PC-3 (cell line): ENCODE measurements around the gene NAA25. TPM values are rescaled to one million over a fixed set of nuclear protein-coding genes. Genes with fewer than 3 reads are reported as not detected.

Experiments used
- ATAC-seq: fragments of 200-7000 bp; cut with Tn5 transposase; 2 replicates; pipeline ENCODE4 v1.9.1; 2020; ENCODE audit warnings: mild to moderate bottlenecking, moderate library complexity
- BruUV-seq: library from RNA; stranded (reverse); fragments of 400-500 nt; replicated peaks from 2 replicates; lab custom pipeline; 2021; lab: Mats Ljungman, UMichigan
- CTCF ChIA-PET: fragments of 300-600 bp; sonication (Branson Sonifier 250); formaldehyde crosslinking; loops from one replicate; lab custom pipeline; 2022; ENCODE audit warnings: antibody characterized with exemption; lab: Charles Lee
- POLR2A ChIA-PET: fragments of 300-600 bp; sonication (Branson Sonifier 250); formaldehyde crosslinking; loops from one replicate; lab custom pipeline; 2022; ENCODE audit warnings: antibody characterized with exemption; ENCODE audit not compliant: unreplicated experiment; lab: Charles Lee
- DNase-seq: peaks from one replicate; pipeline ENCODE4 v3.0.0-alpha.2; 2015
- H2AFZ ChIP-seq: fragments of 300-600 bp; sonication (generic); 2 replicates; pipeline ENCODE4 v1.6.0; 2016; ENCODE audit warnings: antibody characterized with exemption, low read length
- H3F3A ChIP-seq: fragments of 300-600 bp; sonication (generic); one replicate; pipeline ENCODE4 v1.6.0; 2017; ENCODE audit warnings: antibody characterized with exemption, low read length, control low read depth, mild to moderate bottlenecking; ENCODE audit not compliant: unreplicated experiment
- H3K27ac ChIP-seq: fragments of 300-600 bp; sonication (generic); 2 replicates; pipeline ENCODE4 v1.5.1; 2016; ENCODE audit warnings: mild to moderate bottlenecking, low read length
- H3K27me3 ChIP-seq: fragments of 300-600 bp; sonication (generic); 2 replicates; pipeline ENCODE4 v1.6.1; 2016; ENCODE audit warnings: low read length, mixed read lengths
- H3K36me3 ChIP-seq: fragments of 300-600 bp; sonication (generic); 2 replicates; pipeline ENCODE4 v1.6.1; 2016; ENCODE audit warnings: low read depth, mixed run types, low read length, mixed read lengths
- H3K4me1 ChIP-seq: fragments of 300-600 bp; sonication (generic); 2 replicates; pipeline ENCODE4 v1.5.1; 2016; ENCODE audit warnings: low read length; ENCODE audit not compliant: insufficient read depth
- H3K4me2 ChIP-seq: fragments of 300-600 bp; sonication (generic); 2 replicates; pipeline ENCODE4 v1.6.0; 2016; ENCODE audit warnings: low read length
- H3K4me3 ChIP-seq: fragments of 300-600 bp; sonication (generic); 2 replicates; pipeline ENCODE4 v1.5.1; 2016; ENCODE audit warnings: mild to moderate bottlenecking, low read length, mixed read lengths
- H3K79me2 ChIP-seq: fragments of 300-600 bp; sonication (generic); 2 replicates; pipeline ENCODE4 v1.6.1; 2017; ENCODE audit warnings: low read length, mixed read lengths
- H3K9ac ChIP-seq: fragments of 300-600 bp; sonication (generic); 2 replicates; pipeline ENCODE4 v1.6.0; 2016; ENCODE audit warnings: mild to moderate bottlenecking, low read length
- H3K9me2 ChIP-seq: fragments of 300-600 bp; sonication (generic); replicated peaks from 2 replicates; pipeline ENCODE4 v1.6.1; 2016; ENCODE audit warnings: mixed run types, low read length, mixed read lengths
- H3K9me3 ChIP-seq: fragments of 300-600 bp; sonication (generic); 2 replicates; pipeline ENCODE4 v1.6.1; 2016; ENCODE audit warnings: low read length, mixed read lengths
- H4K20me1 ChIP-seq: fragments of 300-600 bp; sonication (generic); 2 replicates; pipeline ENCODE4 v1.6.1; 2016; ENCODE audit warnings: low read length, mixed read lengths
- CTCF ChIP-seq: fragments of 300-600 bp; sonication (generic); conservative IDR thresholded peaks from 2 replicates; pipeline ENCODE4 v1.5.1; 2017; ENCODE audit warnings: antibody characterized with exemption, low read depth, mild to moderate bottlenecking, low read length
- EZH2 ChIP-seq: fragments of 300-600 bp; sonication (generic); IDR thresholded peaks from one replicate; pipeline ENCODE4 v1.6.1; 2017; ENCODE audit warnings: antibody characterized with exemption, mild to moderate bottlenecking, low read length; ENCODE audit not compliant: unreplicated experiment
- EZH2phosphoT487 ChIP-seq: fragments of 300-600 bp; sonication (generic); IDR thresholded peaks from 2 replicates; pipeline ENCODE4 v1.6.1; 2018; ENCODE audit warnings: mild to moderate bottlenecking, antibody characterized with exemption, low read length, borderline replicate concordance
- intact Hi-C: fragments of 100-400 bp; cut with micrococcal nuclease; formaldehyde crosslinking; loops from 2 replicates; pipeline ENCODE4 v1.9.0; 2023
- total RNA-seq: library from RNA; depleted of rRNA; stranded (reverse); fragments of >200 nt; gene quantifications from 2 replicates; pipeline ENCODE4 v1.2.3, GENCODE V29; 2014

The NAA25 gene
- total RNA-seq, 1 experiment from 2014 or later: 33.3 TPM

- Histone ChIP-seq H3K4me2 (no peak overlapping the region), H3K4me3 (no peak overlapping the region), H3F3A (no peaks in the 10 kb centered on the region), H2AFZ (no peak overlapping the region), H3K36me3 (no peaks in the 10 kb centered on the region), H3K4me1 (no peaks in the 10 kb centered on the region), H3K27me3 (no peaks in the 10 kb centered on the region), H3K79me2 (no peaks in the 10 kb centered on the region), H3K27ac (no peak overlapping the region), H3K9ac (no peak overlapping the region), H4K20me1 (no peaks in the 10 kb centered on the region), H3K9me2 (no peaks in the 10 kb centered on the region), H3K9me3 (no peaks in the 10 kb centered on the region)
- ATAC-seq (peak; percentile 18; the same call in 1 of the 2 replicates), DNase-seq (peak; percentile 17)
- intact Hi-C loops: no loop called here
- no TSS peak for BruUV-seq
- POLR2A ChIA-PET: interaction anchor here (0.7 kb wide), 1 partner anchor 27 kb away, joined by 5 read pairs; no protein-coding TSS in a partner anchor
- TF ChIP-seq CTCF (no peak), EZH2 (no peak), EZH2phosphoT487 (no peak)
- CTCF ChIA-PET: no interaction called here
Observed at GRCh38 chr12:111981987-111982386, 126.6 kb downstream of the NAA25 start.

- H3K27ac ChIP-seq: no peak overlapping the region
- H3K9me2 ChIP-seq: no peaks in the 10 kb centered on the region
- no peak overlapping the region for H3K4me3 ChIP-seq
- BruUV-seq: no TSS peak
- no peaks in the 10 kb centered on the region for H3K36me3 ChIP-seq
- H2AFZ ChIP-seq: no peak overlapping the region
- no peak for DNase-seq
- POLR2A ChIA-PET: no interaction called here
- no peak for ATAC-seq
- H3K27me3 ChIP-seq: no peaks in the 10 kb centered on the region
- intact Hi-C loops: no loop called here
- no peaks in the 10 kb centered on the region for H3K9me3 ChIP-seq
- H4K20me1 ChIP-seq: no peaks in the 10 kb centered on the region
- no peaks in the 10 kb centered on the region for H3F3A ChIP-seq
- no peak for TF ChIP-seq CTCF
- no peak for TF ChIP-seq EZH2phosphoT487
- no peak for TF ChIP-seq EZH2
- H3K79me2 ChIP-seq: no peaks in the 10 kb centered on the region
- no peaks in the 10 kb centered on the region for H3K4me1 ChIP-seq
- no peak overlapping the region for H3K4me2 ChIP-seq
- no peak overlapping the region for H3K9ac ChIP-seq
- CTCF ChIA-PET: no interaction called here
Observed at GRCh38 chr12:111980598-111980997, 128.0 kb downstream of the NAA25 start.

- no peak for DNase-seq
- ChIA-PET POLR2A (no interaction called here), CTCF (no interaction called here)
- no peaks in the 10 kb centered on the region for H3F3A ChIP-seq
- ATAC-seq: no peak
- no peaks in the 10 kb centered on the region for H3K36me3 ChIP-seq
- H3K79me2 ChIP-seq: no peaks in the 10 kb centered on the region
- intact Hi-C loops: no loop called here
- no peaks in the 10 kb centered on the region for H4K20me1 ChIP-seq
- no peaks in the 10 kb centered on the region for H3K4me1 ChIP-seq
- H3K4me2 ChIP-seq: no peak overlapping the region
- TF ChIP-seq CTCF: no peak
- TF ChIP-seq EZH2phosphoT487: no peak
- TF ChIP-seq EZH2: no peak
- no peak overlapping the region for H3K9ac ChIP-seq
- H3K4me3 ChIP-seq: no peak overlapping the region
- no peaks in the 10 kb centered on the region for H3K9me2 ChIP-seq
- no peaks in the 10 kb centered on the region for H3K9me3 ChIP-seq
- H2AFZ ChIP-seq: no peak overlapping the region
- no TSS peak for BruUV-seq
- no peak overlapping the region for H3K27ac ChIP-seq
- H3K27me3 ChIP-seq: no peaks in the 10 kb centered on the region
Observed at GRCh38 chr12:111978545-111978944, 130.0 kb downstream of the NAA25 start.
